Right renal pelvis (tissue), 4 donors: ENCODE measurements around the gene TGDS. TPM values are rescaled to one million over a fixed set of nuclear protein-coding genes. Genes with fewer than 3 reads are reported as not detected.
"Not testable (repeated sequence)": the region's sequence is repeated elsewhere in the genome, so short reads cannot be mapped to it uniquely, and the experiment has no call there.

ENCODE experiments used
- DNase-seq, 4 donors: peaks; one replicate each; pipeline ENCODE4 v3.0.0-alpha.2; 2013; ENCODE audit warnings: low read depth in 4 of 4, low spot score in 3 of 4, missing footprints in 1 of 4
- polyA plus RNA-seq, 4 donors: library from polyadenylated mRNA; unstranded; fragments of 120-200 nt; gene quantifications; one replicate each; pipeline ENCODE4 v1.2.1, GENCODE V29; 2013; ENCODE audit not compliant: insufficient read length in 4 of 4

Gene TGDS
- polyA plus RNA-seq, 4 donors, result 20.8 to 23.0 (median 22.2) TPM

- DNase-seq, result no peak
These were observed 39.9 kb downstream of the TGDS start for GRCh38 chr13:94556041-94556440.

GRCh38 chr13:94553766-94554165 is 42.2 kb downstream of the TGDS start:
- no peak for DNase-seq

- no peak for DNase-seq
These were observed 43.9 kb downstream of the TGDS start for GRCh38 chr13:94552095-94552494.

GRCh38 chr13:94550062-94550738 is 45.8 kb downstream of the TGDS start:
- peak in 1 of 4 donors; percentile 39 for DNase-seq

GRCh38 chr13:94549232-94550061 is 46.5 kb downstream of the TGDS start:
- DNase-seq, result peak; percentile 89 to 94 (median 92)

- DNase-seq, result peak in 3 of 4 donors; percentile 32 to 45 (median 33)
These were observed 47.1 kb downstream of the TGDS start for GRCh38 chr13:94548821-94549231.

GRCh38 chr13:94548382-94548781 is 47.6 kb downstream of the TGDS start:
- no peak for DNase-seq

GRCh38 chr13:94546061-94546839 is 49.7 kb downstream of the TGDS start:
- DNase-seq, result no peak

- no peak for DNase-seq
These were observed 51.0 kb downstream of the TGDS start for GRCh38 chr13:94544922-94545321.

- DNase-seq, result no peak
These were observed 53.0 kb downstream of the TGDS start for GRCh38 chr13:94542917-94543316.

GRCh38 chr13:94537740-94538630 is 58.0 kb downstream of the TGDS start:
- no peak for DNase-seq

- no peak for DNase-seq
These were observed 60.2 kb downstream of the TGDS start for GRCh38 chr13:94535775-94536174.

- DNase-seq, result no peak
These were observed 60.7 kb downstream of the TGDS start for GRCh38 chr13:94535231-94535630.

GRCh38 chr13:94534166-94534565 is 61.8 kb downstream of the TGDS start:
- DNase-seq, result no peak

- DNase-seq, result not testable (repeated sequence)
These were observed 63.7 kb downstream of the TGDS start for GRCh38 chr13:94532278-94532677.

- not testable (repeated sequence) for DNase-seq
These were observed 69.0 kb downstream of the TGDS start for GRCh38 chr13:94526956-94527355.

GRCh38 chr13:94525781-94526180 is 70.2 kb downstream of the TGDS start:
- DNase-seq, result no peak

GRCh38 chr13:94524407-94524806 is 71.5 kb downstream of the TGDS start:
- DNase-seq, result no peak
